Erythroblast (primary cell): Measurements from ENCODE around the gene TC2N.

Source experiments
- DNase-seq, 2 experiments: peaks; one replicate each; lab custom pipeline; 2025; lab: John Stamatoyannopoulos, UW
- GATA1 ChIP-seq: IDR thresholded peaks from 2 replicates; pipeline ENCODE4 v1.6.1; 2011; ENCODE audit warnings: low read depth, mild to moderate bottlenecking, control low read depth, low read length, moderate library complexity
- POLR2A ChIP-seq: IDR thresholded peaks from 2 replicates; pipeline ENCODE4 v1.6.1; 2011; ENCODE audit warnings: mild to moderate bottlenecking, low read length

TC2N gene

GRCh38 chr14:91897106-91897701 is 29.9 kb upstream of the TC2N start:
- TF ChIP-seq GATA1 (no peak), POLR2A (no peak)
- DNase-seq, result no peak

DNA sequence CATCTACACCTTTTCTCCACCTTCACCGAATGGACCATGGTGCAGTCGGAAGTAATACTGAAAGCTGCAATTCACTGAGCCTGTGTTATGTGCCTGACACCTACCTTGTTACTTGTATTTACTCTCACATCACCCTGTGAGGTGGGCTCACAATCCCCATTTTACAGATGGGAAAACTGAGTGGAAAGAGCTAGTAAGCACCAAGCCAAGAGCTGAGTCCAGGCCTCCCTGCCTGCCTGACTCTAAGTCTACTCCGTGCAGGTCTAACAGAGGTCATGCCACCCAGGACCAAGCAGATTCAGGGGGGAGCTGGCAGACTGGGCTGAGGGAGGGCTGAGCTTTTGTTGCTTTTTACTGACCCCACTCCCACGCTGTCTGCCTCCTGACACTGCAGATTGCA is 29.1 kb upstream of the TC2N start:
- DNase-seq, result no peak
- no peak for TF ChIP-seq POLR2A
- no peak for TF ChIP-seq GATA1

DNA sequence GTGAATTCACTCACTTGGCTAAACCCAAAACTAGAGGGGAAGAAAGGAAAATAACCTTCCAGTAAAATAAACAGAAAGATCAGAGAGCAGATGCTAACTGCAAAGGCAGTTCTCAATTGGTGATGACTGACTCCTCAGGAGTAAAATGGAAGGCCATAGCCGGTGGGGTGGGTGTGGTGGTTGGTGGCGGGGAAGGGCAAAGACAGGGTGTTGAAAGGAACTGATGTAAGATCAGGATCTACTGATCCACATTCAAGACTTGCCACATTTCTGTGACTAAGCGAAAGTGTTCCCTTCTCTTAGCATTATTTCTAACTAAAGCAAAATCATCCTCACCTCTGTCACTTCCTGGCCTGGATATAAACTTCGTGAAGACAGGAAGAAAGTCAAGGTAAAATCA is 26.3 kb upstream of the TC2N start:
- no peak for TF ChIP-seq GATA1
- no peak for DNase-seq

DNA sequence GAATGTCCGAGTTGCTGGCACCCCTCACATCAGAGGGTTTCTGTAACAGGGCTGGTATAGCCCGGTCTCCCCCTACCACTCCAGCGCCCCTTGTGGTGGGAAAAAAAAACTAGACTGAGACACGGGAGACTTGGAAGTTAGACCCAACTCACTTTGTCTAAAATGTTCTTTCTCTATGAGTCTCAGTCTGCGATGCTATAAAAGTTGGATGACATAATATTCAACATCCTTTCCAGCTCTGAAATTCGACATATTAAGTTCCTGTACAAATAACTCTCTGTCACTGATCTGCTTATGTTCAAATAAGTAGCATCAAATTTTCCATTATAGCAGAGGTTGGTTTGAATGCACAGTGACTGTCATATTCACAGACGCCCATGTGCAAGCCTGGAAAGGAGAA is 25.7 kb upstream of the TC2N start:
- DNase-seq, result peak in 1 of 2 experiments; percentile 46
- TF ChIP-seq POLR2A (no peak), GATA1 (no peak)

GRCh38 chr14:91891721-91892220 is 24.4 kb upstream of the TC2N start:
- no peak for DNase-seq
- TF ChIP-seq POLR2A, result no peak
- TF ChIP-seq GATA1, result no peak

DNA sequence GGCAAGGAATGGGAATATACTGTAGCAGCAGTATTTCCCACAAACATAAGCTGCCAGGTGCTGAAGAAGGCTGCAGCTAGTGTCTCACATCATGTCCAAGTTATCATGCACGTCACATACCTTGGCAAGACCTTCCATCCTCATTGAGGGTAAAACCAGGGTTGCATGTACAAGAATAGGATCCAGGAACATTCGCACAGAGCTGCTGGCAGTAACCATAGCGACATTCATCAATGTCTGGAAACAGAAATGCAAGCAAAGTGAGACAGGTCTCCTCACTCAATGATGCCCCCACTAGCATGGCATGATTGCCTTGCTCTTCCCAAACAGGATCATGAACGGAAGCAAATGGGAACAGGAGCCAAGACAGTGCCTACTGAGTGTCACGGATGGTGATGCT is 23.8 kb upstream of the TC2N start:
- TF ChIP-seq GATA1 (no peak), POLR2A (no peak)
- DNase-seq, result no peak

- DNase-seq, result no peak
- TF ChIP-seq POLR2A (no peak), GATA1 (no peak)
Measured at GRCh38 chr14:91890291-91890749, 23.0 kb upstream of the TC2N start.

DNA sequence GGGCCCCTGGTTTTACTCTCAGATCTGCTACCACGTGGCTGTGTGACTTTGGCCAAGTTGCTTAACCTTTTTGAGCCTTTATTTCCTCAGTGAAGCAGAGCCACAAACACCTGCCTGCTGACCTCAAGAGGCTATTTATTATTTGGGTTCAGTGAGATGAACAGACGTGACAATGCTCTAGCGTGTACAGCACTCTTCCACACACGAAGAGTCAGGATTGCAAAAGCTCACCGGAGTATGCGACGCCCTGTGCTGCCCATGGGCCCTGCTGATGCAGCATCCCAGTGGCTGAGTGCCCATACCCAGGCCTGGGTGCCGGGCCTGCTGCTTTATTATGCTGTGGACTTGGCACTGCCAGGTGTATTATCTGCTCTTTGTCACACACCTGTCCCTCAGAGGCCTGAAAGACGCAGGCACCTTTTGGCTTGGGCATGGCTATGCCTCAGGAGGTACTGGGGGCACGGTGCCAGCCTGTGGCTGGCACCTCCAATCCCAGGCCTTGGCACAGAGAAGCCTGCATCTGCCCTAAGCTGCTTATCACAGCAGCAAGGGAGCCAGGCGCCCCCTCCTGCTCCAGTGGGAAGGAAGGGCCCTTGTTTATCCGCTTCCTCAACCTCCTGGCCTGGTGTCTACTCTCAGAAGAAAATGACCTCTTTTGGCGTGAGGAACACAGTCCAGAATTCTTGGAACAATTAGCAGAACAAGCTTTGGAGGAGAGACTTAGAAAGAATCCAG is 22.3 kb upstream of the TC2N start:
- no peak for DNase-seq
- TF ChIP-seq GATA1 (no peak), POLR2A (no peak)

DNA sequence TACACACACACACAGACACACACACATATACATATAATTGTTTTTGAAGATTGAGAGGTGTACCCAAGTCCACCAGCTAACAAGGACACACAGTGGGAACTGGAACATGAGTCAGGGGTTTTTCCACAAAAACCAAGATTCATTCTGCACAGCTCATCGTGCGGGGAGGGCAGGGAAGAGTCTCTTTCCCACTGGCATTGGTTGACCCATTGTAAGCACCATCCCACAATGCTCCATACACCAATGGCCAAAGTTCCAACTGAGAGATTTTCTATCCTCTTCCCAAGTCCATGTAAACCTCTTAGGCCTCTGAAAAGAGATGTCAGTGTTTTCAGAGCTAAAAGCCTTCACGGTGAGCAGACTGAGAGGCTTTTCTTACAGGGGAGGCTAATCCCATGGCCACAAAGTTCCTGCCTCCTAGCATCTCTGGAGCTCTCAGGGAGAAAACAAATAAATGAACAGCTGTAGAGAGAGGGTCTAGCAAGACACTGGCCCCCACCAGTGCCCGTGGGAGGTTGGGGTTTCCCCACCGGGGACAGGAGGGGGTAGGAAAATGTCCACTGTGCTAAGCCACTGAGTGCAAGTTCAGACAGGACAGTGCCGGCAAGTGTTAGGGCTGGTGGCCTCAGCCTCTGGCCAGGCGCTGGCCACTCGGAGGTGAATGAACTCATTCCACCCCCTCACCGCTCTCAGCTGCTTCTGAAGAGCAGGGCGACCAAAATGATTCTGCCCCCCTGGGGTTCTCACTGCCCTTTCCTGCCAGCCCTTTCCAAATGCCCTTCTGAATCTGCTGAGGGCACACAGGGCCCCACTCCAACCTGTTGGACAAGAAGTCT is 21.5 kb upstream of the TC2N start:
- DNase-seq, result no peak
- TF ChIP-seq POLR2A (no peak), GATA1 (no peak)

- no peak for TF ChIP-seq POLR2A
- no peak for TF ChIP-seq GATA1
- no peak for DNase-seq
Measured at GRCh38 chr14:91886961-91887360, 19.6 kb upstream of the TC2N start.

- TF ChIP-seq POLR2A (no peak), GATA1 (no peak)
- no peak for DNase-seq
Measured at GRCh38 chr14:91885839-91886238, 18.5 kb upstream of the TC2N start.

- TF ChIP-seq GATA1 (no peak), POLR2A (no peak)
Measured at GRCh38 chr14:91885113-91885712, 17.9 kb upstream of the TC2N start.

GRCh38 chr14:91884664-91885063 is 17.3 kb upstream of the TC2N start:
- TF ChIP-seq GATA1, result no peak
- no peak for TF ChIP-seq POLR2A
- no peak for DNase-seq

More at GRCh38 chr14:91885113-91885712, 17.9 kb upstream of the TC2N start:
- DNase-seq, result no peak

DNA sequence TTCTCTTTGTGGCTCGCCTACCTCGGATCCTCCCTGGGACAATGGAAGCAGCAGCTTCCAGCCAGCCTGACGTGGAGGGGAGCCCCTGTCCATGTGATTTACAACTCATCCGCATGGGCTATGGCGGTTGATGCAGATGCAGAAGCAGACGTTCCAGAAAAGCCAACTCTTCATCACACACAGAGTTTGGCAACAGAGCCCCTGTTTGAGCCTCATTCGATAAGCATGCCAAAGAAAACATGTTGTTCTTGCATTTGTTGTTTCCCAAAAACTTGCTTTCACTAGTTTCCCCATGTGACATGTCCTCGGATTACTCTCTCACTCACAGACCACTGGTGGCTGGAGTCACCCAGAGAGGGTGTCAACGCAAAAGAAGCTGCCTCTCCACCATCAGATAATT is 16.4 kb upstream of the TC2N start:
- TF ChIP-seq POLR2A (no peak), GATA1 (no peak)
- no peak for DNase-seq
